Amniotic stem cell (primary cell): ENCODE data around the gene SOX4.
"Not testable (repeated sequence)": the region's sequence is repeated elsewhere in the genome, so short reads cannot be mapped to it uniquely, and the experiment has no call there.

Source experiments
- DNase-seq: peaks from one replicate; lab custom pipeline; 2025; lab: John Stamatoyannopoulos, UW

SOX4 gene

GRCh38 chr6:21593412-21593926 is at the start of gene SOX4:
TSS of gene SOX4 (plus strand) at chr6:21593751. CDS start at chr6:21594535, 784 bp downstream.
- DNase-seq = peak; percentile 93

DNA sequence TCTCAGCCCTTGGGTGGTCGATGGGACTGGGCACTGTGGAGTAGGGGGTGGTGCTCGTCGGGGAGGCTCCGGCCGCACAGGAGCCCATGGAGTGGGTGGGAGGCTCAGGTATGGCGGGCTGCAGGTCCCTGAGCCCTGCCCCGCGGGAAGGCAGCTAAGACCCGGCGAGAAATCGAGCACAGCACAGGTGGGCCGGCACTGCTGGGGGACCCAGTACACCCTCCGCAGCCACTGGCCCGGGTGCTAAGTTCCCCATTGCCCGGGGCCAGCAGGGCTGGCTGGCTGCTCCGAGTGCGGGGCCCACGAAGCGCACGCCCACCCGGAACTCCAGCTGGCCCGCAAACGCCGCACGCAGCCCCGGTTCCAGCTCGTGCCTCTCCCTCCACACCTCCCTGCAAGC is 41.3 kb upstream of the SOX4 start:
- DNase-seq = not testable (repeated sequence)

- DNase-seq = no peak
Observed at GRCh38 chr6:21554286-21554685, 39.3 kb upstream of the SOX4 start.

GRCh38 chr6:21555197-21555596 is 38.4 kb upstream of the SOX4 start:
- no peak for DNase-seq

- no peak for DNase-seq
Observed at GRCh38 chr6:21556511-21556910, 37.0 kb upstream of the SOX4 start.

DNA sequence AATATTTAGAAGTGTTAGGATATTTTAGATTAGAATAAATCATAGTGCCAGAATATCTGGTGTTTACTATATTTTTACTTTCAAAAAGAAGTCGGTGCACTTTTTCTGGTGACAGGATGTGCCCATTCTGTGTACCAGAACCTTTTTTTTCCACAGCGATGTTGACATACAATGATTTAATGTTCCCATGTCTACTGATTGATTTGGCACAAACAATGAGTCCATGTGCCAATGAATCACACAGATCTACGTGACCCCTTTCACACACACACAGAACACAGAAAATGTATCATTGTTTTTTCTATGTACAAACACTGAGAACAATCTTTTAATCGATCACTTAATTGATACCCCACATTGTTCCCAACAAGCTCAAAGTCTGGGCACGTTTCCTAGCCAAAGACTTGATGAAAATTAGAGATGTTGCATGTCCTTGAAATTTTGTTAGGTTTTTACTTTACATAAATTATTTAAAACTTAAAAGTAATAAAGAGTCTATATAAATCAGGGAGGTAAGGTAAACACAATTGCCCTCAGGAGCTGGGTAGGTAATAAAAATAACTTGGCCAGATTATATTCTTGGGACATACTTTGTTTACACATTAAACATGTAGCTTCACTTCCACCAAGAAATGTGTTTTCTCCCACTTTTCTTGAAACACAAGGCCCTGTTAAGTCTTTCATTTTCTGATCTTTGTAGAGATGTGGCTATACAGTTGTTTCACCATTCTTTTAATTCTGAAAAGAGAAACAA is 36.4 kb upstream of the SOX4 start:
- no peak for DNase-seq

GRCh38 chr6:21559238-21559637 is 34.3 kb upstream of the SOX4 start:
- DNase-seq = no peak

GRCh38 chr6:21560249-21560648 is 33.3 kb upstream of the SOX4 start:
- DNase-seq = no peak

GRCh38 chr6:21565431-21565830 is 28.1 kb upstream of the SOX4 start:
- DNase-seq = no peak

GRCh38 chr6:21578523-21578922 is 15.0 kb upstream of the SOX4 start:
- no peak for DNase-seq

DNA sequence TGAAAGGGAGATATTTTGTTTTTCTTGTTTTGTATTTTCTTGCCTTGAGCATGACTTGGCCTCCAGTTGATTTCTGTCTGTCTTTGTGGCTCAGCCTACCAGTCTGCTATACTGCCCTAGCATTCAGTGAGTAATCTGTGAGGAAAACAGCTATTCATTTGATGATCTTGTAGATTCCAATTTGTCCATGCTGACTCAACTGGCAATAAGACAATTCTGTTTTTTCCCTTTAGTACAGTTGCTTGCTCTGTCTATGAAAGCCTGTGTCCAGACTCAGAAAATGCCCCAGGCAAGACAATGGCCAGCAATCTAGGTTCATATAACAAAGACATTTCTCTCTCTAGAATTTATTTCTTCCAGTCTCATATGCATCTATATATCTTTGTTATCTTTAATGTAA is 10.9 kb upstream of the SOX4 start:
- no peak for DNase-seq

DNA sequence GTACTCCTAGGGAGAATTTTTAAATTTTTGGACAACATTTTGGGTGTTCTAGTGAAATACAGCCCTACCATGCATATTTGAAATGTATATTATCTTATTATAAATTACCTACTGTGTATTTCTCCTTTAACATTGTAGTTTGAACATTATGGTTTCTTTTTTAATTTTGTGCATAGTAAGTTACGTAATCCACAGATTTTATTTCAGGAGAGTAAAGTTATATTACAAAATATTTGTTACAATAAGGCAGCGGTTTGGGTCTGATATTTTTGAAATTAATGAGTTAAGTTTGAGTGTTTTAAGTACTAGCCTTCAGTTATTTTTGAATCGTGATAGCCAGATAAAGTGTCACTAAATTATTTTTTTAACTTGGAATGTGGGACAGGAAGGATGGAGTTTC is 7.3 kb upstream of the SOX4 start:
- DNase-seq = no peak

DNA sequence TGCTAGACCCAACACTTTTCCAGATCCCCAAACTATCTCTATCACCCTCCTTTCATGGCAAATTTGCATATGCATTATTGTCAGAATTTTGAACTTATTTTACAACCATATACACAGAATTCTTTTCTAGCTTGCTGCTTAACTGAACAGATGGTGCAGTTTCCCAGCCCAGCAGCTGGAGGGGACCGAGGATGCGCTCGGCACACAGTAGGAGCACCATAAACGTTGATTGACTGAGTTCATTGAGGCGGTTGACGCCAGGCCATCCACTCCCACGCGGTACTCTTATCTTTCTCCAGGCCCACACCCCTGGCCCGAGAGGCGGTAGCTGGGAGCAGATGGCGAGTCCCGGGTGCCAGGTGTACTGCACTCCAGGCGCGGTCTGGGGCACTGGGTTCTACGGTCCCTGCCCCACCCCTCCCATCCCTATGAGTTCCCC is 6.8 kb upstream of the SOX4 start:
- DNase-seq = no peak

DNA sequence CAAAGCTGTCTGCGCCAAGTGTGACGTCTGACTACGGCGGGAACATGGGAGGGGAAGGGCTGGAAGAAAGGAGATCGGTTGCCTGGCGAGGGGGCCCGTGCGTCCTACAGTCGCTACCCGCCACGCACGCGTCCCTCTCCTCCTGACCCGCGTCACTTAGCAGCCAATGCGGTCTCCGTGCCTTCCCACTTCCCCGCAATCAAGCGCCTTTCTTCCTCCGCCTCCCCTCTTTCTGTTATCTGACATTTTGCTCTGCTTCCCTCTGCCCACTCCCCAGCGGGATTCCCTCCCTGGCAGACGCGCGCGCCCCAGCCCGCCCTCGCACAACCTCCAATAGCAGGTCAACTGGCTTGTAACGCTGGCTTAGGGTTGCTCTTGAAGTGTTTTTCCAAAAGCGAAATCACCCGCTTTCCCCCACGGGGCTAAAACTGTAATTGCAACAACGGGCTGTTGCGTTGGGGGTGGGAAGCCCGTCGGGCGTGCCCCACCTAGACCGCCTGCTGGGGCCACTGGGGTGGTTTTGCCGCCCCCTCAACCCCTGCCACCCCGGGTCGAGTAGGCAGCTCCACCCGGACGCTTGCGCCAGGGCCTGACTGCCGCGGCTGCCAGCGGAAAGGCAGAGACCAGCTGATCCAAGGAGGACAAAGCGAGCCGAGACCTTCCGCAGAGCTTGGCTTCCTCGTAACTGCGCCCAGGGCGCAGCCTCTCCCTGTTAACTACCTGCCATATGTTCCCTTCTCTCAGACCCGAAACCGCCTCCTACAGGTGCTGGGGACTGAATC is 6.2 kb upstream of the SOX4 start:
- DNase-seq = no peak

- peak; percentile 33 for DNase-seq
Observed at GRCh38 chr6:21587961-21588480, 5.5 kb upstream of the SOX4 start.

GRCh38 chr6:21588481-21589351 is 4.8 kb upstream of the SOX4 start:
- peak; percentile 67 for DNase-seq

- peak; percentile 70 for DNase-seq
Observed at GRCh38 chr6:21589352-21590345, 3.9 kb upstream of the SOX4 start.

GRCh38 chr6:21590346-21590745 is 3.2 kb upstream of the SOX4 start:
- DNase-seq = no peak

DNA sequence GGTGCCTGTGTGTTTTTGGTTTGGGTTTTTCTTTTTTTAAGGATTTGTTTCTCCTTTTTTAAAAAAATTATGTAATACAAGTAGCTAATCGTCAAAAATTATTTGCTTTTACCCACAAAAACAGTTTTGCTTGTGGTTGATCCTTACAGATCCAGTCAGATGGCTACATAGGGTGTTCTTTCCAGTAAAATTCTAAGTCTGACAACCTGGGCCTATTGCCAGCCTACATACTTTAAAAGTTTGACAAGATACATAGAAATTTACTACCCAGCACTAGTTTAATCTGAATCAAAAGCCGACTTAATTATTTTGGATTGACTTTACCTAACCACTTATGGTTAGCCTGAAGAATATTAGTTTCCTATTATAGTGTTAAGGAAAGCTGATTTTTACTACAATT is 2.1 kb upstream of the SOX4 start:
- DNase-seq = no peak

- no peak for DNase-seq
Observed at GRCh38 chr6:21592953-21593352, 598 bp upstream of the SOX4 start.
